Right kidney (tissue), 1 donor: Measurements from ENCODE around the gene IFNG-AS1.

Experiments
- DNase-seq: peaks from one replicate; pipeline ENCODE4 v3.0.0-alpha.2; 2016

Gene IFNG-AS1

GRCh38 chr12:67994046-67994445 is 4.8 kb downstream of the IFNG-AS1 start:
- DNase-seq: no peak

DNA sequence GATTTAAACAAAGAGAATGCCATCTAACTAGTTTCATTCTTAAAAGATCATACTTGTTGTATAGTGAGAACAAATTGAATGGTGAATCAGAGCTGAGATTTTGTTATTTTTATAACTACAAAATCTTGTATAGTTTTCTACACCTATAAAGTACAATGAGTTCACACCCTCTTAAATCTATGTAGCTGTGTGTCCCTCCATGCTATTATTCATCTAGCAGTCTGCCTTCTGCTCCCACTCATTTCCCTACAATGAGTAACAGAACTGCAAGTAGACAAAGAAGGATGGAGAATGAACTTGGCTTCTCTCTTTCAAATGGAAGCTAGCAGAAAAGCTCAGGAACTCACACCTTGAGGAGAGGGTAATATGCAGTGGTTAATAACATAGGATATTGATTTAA is 7.1 kb downstream of the IFNG-AS1 start:
- DNase-seq: no peak

DNA sequence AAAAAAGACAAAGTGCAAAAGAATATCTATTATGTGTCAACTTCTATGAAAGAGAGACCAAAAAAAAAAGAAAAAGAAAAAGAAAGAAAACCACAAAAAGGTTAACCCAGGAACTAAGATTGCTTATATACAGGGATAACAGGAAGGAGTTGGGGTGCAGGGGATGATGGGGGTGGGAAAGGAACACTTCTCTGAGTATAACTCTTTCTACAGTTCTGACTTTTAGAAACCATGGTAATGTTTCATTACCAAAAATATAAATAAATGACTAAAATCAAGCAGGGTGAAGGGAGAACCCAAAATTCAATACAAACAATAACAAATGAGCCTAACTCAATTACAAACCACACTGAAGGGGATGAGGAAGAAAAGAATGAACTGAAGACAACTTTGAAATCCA is 9.1 kb downstream of the IFNG-AS1 start:
- DNase-seq: no peak

GRCh38 chr12:67999244-67999643 is 10.0 kb downstream of the IFNG-AS1 start:
- DNase-seq: no peak

DNA sequence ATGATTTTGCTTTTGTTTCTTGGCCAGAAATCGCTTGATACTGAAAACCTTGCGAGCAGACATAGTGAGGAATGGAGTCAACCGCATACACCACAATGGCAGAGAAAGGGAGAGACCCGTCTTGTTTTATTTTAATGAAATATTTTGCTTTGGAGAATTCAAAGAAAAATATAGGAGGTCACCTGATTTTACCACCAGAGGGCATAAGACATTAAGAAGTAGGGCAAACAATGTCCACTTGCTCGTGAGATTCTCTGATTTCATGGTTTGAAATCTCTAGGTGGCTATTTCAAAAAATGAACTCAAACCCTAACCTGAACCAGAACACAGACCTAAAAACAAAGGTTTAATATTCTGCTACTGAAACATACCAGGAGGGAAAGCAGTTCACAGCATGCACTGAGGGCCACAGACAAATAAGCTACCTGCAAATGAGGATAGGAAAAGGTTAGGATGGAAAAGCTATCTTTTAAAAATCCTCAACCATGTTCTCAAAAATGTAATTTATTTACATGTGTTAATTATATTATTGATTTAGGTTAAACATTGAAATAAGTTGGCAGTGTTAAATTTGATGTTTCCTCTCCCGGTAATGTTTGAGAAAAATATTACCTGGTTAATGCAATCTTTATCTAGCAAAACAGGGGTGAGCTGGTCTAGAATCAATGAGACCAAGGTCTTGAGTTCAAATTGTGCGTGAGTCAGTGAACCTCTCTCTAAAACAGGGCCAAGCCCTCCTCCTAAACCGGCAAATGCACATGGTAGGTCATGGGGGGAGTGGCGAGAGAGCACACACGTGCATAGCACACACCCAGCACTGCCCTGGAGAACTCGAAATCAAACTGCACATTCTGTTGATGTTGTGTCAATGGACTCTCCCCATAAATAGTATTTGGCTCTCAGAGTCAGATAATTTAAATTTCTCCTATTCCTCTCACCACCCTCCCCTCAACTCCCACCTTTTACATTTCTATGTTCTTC is 12.5 kb downstream of the IFNG-AS1 start:
- DNase-seq: no peak

- DNase-seq: no peak
Observed at GRCh38 chr12:68003777-68004176, 14.5 kb downstream of the IFNG-AS1 start.

DNA sequence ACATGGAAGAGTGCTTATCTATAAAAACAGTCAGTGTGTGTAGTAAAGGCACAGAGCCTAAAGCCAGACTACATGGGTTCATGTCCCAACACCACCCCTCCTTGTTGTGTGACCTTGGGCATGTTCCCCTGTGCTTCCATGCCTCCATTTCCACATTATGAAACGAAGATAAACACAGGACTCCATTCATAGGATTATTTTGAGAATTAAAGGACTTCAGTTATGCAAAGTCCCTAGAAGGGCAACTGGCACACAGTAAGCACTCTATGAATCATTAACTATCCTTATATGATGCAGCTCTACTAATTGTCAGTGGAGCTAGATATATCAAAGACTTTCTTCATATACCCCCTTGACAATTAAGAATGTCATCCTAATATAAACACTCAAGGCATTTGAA is 17.8 kb downstream of the IFNG-AS1 start:
- DNase-seq: no peak

- no peak for DNase-seq
Observed at GRCh38 chr12:68007466-68007865, 18.2 kb downstream of the IFNG-AS1 start.

DNA sequence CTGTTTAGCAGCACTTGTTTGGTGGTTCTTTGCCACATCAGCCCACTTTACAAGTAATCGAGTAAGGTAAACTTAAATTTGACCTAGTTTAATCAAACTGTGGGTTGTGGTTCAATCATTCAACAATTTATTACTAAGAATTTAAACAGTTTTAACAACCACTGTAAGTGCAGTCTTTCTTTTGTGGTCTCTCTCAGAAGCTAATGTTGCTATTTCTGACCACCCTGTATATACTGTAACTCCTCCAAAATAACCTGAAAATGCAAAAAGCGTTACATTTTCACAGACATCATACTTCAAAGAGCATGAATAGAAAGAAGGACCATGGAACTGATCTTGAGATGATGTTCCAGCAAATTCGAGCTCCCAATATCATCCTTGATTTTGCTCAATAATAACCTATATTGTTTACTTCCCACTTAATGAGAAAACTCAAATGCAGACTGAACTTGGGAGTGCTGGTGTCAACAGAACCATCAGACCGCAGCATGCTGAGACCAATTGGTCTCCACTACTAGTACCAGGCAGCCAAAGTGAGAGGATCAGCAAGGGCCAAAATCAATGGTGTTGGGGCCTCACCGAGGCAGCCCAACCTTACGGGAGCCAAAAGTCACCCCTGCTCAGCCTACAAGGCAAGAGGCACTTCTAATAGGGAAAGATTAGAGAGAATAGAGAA is 22.1 kb downstream of the IFNG-AS1 start:
- no peak for DNase-seq

DNA sequence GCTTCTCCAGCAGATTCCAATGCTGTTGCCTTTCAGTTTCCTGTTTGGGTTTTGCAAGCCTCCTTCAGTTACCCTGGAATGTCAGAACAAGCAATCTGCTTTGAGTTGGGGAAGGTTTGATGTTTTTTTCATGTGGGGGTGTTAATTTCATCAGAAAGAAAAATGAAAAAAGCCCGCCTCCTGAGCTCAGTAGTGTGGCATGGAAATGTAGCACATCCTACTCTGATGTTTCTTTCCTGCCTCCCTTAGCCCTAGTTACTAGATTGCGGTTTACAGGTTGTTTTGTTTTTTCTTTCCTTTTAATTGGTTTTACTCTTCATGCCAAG is 22.6 kb downstream of the IFNG-AS1 start:
- peak; percentile 2 for DNase-seq

DNA sequence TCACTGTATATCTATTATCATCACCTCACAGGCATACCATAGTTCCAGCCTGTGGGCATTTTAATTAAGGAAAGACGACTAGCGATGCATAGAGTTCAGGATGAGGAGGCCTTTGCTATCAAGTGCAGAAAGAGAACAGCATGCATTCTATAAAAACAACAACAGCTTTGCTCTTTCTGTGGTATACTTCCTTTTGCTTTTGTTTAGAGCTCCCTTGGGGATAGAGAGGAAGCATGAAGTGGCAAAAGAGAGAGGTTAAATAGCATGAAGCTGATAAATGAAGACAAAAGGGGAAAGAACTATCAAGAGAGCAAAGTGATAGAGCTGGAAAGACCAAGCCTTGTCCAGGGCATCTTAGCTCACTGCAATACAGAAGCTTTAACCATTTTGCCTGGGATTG is 23.5 kb downstream of the IFNG-AS1 start:
- no peak for DNase-seq

GRCh38 chr12:68013181-68013580 is 23.9 kb downstream of the IFNG-AS1 start:
- DNase-seq: no peak

DNA sequence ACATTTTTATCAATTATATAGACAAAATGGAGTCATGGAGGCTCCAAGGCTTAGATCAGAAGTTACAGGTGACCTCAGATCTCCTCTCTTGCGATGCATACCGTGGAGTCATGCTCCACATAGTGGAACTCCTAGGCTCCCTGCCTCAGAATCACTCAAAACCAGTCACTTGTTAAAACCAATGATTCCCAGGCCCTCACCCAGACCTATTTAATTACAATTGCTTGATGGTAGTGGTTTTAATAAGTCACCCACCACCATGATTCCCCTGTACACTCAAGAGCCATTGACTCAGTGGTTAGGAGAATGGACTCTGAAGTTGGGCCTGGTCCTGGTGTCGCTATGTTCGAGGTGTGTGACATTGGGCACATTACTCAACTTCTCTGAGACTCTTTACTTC is 26.9 kb downstream of the IFNG-AS1 start:
- no peak for DNase-seq

DNA sequence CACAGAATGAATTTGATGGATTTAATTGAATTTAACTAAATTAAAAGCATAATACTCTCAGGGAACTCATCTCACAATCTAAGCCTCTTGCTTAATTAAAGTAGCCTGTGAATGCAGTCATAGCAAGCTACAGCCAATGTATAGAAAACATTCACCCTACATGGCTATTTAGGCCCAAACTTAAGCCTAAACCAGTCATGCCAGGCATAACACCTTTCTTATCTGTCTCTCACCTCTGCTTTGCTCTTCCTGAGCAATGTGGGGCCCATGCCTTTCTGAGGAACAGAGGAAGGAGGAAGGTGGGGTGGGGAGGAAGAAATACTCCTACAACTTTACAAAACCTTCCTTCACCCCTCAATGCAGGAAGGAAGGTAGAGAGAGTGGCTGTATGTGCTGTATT is 29.1 kb downstream of the IFNG-AS1 start:
- no peak for DNase-seq

DNA sequence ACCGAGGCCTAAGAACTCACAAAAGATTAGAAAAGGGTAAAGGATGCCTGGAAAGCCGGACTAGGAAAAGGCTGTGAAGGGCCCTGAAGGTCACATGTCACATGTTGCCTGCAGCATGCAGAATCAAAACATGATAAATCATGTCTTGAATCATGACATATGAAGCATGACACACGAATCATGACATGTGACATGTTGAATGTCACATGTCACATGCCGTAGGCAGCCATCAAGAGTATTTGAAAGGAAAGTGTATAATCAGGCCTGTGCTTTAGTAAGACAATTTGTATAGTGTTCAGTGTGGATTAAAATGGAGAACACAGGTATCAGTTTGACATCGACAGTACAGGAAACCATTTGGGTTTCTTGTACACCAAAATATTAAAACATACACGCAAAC is 30.8 kb downstream of the IFNG-AS1 start:
- DNase-seq: no peak

GRCh38 chr12:68020699-68021098 is 31.5 kb downstream of the IFNG-AS1 start:
- no peak for DNase-seq

GRCh38 chr12:68028647-68029046 is 39.4 kb downstream of the IFNG-AS1 start:
- no peak for DNase-seq

DNA sequence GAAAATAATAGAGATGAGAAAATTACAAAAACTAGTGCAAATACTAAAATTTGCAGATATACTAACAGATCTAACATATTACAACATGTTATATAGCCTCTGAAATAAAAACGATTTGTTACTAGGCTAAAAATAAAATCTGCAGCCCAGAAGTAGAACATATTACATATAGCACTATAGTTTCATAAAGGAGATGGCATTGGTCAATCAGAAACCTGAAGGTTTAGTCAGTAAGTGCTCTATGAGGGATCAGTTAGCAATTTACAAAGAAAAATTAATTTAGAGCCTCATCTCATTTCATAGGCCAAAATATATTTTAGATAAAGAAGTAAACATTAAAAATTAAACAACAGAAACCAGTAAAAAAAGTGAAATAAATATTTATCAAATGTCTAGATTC is 41.0 kb downstream of the IFNG-AS1 start:
- DNase-seq: no peak

- no peak for DNase-seq
Observed at GRCh38 chr12:68031174-68031573, 41.9 kb downstream of the IFNG-AS1 start.

- DNase-seq: no peak
Observed at GRCh38 chr12:68031881-68032739, 42.9 kb downstream of the IFNG-AS1 start.

GRCh38 chr12:68034567-68034966 is 45.3 kb downstream of the IFNG-AS1 start:
- no peak for DNase-seq

DNA sequence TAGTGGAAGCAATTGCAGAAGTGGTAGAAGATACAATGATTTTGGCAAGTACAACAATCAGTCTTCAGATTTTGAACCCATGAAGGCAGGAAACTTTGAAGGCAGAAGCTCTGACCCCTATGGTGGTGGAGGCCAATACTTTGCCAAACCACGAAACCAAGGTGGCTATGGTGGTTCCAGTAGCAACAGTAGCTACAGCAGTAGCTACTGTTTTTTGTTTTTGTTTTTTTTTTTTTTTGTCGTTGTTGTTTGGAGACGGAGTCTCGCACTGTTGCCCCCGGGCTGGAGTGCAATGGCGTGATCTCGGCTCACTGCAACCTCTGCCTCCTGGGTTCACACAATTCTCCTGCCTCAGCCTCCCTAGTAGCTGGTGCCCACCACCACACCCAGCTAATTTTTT is 47.4 kb downstream of the IFNG-AS1 start:
- no peak for DNase-seq
